Measurements from ENCODE around the gene VWA2.
A peak's percentile ranks its signal among the peaks of the same experiment; 100 is the strongest.

VWA2 gene

DNA sequence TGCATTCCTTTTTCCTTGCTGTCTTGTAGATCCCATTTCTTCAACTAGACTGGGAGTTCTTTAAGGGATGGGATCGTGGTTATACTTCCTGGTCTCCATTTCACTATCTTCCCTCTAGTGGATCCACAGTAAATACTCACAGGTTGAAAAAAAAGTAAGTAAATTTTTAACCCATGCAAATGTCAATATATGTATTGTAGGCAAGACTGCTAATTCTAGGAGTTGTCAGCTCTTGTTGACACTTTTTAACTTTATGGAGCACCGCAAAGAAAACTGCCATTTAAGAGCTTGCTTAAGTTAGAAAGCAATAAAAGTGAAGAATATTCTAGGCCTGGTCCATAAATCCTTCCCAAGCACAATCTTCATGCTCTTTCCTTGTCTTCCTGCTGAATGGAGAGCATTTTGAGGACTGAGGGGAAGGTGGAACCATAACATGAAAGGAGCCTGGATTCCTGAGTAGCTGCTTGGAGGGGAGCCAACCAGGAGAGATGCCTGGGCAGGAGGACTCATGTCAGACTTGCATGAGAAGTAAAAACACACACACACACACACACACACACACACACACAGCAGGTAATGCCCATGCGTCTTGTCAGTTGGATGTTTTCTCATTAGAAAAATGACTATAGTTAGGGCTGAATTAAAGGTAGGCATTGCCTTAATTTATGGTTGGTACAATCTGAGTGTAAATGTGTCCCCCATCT is 32.2 kb downstream of the VWA2 start:
- no peak for DNase-seq
- in situ Hi-C loops (cut with HindIII; ENCODE audit: low pct_ligation_motif_present, low pct_unique_long_range_greater_than_20kb, low sequenced_read_pairs): no loop called here

DNA sequence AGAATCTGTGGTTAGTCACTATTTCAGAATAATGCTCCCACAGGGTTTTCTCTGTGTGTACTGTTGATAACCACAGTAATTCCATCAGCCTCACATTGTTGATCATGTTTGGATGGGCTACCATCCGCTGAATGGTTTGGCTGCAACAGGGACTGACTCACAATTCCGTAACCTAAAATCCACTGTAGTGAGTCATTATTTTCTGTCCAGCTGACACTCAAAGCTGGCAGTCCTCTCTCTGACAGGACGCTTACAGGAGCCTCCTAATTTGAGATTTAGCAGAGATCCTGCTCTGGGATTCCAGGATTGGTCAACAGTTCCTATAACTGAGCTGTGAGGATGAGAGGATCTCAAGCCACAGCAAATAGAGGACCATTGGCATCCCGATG is 32.7 kb downstream of the VWA2 start:
- DNase-seq: peak; percentile 88

DNA sequence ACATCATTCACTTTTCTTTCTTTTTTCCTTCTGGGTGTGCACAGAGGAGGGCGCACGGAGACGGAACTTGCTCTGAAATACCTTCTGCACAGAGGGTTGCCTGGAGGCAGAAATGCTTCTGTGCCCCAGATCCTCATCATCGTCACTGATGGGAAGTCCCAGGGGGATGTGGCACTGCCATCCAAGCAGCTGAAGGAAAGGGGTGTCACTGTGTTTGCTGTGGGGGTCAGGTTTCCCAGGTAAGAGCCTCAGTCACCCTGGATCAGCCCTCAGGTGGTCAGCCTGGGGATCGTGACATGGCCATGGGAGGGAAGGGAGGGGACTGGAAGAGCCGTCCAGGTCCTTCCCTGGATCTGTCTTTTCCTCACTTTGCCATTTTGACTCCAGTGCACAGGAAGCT is 33.6 kb downstream of the VWA2 start:
- no peak for DNase-seq
- in situ Hi-C loops (cut with HindIII; ENCODE audit: low pct_ligation_motif_present, low pct_unique_long_range_greater_than_20kb, low sequenced_read_pairs): no loop called here

More for the DNA sequence above, 32.7 kb downstream of the VWA2 start:
- in situ Hi-C loops (cut with HindIII; ENCODE audit: low pct_ligation_motif_present, low pct_unique_long_range_greater_than_20kb, low sequenced_read_pairs): no loop called here

DNA sequence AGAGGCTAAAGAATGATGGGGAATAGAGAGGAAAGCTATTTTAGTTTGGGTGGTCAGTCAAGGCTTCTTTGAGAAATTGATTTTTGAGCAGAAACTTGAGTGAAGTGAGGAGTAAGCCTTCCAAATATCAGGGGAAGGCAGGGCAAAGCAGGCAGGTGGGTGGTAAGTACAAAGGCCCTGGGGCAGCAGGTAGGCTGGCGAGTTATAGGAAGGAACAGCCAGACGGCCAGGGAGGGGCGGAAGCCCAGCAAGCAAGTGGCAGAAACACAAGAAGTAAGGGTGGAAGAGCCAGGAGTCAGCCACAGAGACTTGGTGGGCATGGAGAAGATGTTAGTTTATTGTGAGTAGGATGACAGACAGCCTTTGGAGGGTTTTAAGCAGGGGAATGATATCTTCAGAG is 34.9 kb downstream of the VWA2 start:
- no peak for DNase-seq
- in situ Hi-C loops (cut with HindIII; ENCODE audit: low pct_ligation_motif_present, low pct_unique_long_range_greater_than_20kb, low sequenced_read_pairs): no loop called here

DNA sequence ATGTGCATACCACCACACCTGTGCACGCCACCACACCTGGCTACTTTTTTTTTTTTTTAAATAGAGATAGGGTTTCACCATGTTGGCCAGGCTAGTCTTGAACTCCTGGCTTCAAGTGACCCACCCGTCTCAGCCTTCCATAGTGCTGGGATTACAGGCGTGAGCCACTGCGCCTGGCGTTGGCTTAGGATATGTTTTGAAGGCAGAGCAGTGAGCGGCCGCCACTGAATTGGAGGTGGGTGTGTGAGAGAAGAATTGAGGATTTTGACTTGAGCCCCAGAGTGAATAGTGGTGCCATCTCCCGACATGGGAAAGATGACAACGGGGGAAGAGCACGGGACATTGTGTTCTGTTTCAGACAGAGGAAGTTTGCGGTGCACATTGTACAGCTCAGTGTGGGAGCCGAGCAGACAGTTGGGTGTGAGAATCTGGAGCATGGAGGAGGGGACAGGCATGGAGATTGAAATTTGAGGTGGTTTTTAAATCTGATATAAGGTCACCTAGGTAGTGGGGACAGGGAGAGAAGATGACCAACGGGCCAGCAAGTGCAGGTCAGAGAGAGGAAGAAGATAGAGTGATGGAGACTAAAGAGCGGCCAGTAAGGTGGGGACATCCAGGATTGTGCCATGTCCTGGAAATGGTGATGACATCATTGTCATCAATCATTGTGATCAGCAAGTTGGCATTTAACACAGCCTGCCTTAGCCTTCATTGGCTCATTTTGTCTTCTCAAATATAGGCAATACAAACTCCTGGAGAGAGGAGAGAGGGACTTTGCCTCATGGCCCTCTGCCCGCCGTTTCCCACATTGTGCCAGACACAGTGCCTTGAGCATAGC is 35.8 kb downstream of the VWA2 start:
- in situ Hi-C loops (cut with HindIII; ENCODE audit: low pct_ligation_motif_present, low pct_unique_long_range_greater_than_20kb, low sequenced_read_pairs): no loop called here
- DNase-seq: no peak

DNA sequence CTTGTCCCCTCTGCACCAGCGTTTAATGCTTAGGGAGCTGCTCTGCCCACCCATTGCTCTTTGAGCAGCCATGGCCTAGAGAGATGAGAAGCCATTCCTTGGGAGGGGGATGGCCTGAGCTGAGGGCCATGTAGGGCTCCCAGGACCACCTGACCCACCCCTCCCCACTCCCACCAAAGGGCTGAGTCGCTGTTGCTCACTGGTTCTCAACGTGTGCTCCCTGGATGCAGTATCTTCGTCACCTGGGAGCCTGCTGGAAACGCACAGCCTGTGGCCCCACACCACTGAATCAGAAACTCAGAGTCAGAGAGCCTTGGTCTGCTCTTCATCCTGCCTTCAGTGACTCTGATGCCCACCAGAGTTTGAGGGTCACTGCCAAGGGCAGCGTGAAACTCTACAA is 37.0 kb downstream of the VWA2 start:
- DNase-seq: no peak
- in situ Hi-C loops (cut with HindIII; ENCODE audit: low pct_ligation_motif_present, low pct_unique_long_range_greater_than_20kb, low sequenced_read_pairs): no loop called here

DNA sequence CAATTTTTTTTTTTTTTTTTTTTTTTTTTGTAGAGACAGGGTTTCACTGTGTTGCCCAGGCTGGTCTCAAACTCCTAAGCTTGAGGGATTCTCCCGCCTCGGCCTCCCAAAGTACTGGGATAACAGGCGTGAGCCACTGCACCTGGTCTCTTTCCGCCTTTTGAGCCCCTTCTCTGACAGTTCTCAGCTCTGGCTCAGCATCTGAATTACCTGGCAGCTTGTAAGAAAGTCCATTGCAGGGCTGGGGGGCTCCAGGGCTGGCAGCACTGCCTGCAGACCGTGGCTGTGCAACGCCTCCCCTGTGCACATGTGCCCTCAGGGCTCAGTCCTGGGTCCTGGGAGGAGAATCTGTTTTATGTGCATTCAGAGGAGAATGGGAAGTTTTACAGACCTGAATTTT is 37.6 kb downstream of the VWA2 start:
- no peak for DNase-seq

DNA sequence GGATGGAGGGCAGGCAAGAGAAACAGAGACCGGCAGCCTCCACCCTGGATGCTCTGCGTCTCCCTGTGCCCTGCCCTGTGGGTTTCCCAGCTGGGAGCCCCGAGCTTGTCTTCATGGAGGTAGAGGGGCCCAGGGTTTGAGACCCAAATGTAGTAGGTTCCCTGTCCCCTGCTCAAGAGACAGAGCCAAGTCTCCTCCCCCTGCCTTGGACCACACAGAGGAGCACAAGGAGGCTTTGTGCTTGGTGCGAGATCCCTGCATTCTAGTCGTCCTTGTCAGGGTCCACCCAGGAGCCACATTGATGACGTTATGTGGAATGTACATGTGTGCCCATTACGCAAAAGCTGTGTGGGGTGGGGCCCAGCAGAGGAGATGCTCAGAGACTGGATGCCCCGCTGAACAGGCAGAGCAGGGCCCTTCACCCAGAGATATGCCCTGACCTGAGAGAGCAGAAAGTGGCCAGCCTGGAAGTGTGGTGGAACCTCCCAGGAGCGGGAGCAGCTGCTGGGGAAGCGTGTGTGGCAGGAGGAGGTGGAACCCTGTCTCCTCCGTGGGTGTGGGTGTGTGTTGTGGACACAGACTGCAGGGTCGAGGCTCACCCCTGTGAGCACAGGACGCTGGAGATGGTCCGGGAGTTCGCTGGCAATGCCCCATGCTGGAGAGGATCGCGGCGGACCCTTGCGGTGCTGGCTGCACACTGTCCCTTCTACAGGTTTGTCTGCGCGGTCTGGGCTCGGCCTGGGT is 39.3 kb downstream of the VWA2 start:
- DNase-seq: no peak
- in situ Hi-C loops (cut with HindIII; ENCODE audit: low pct_ligation_motif_present, low pct_unique_long_range_greater_than_20kb, low sequenced_read_pairs): no loop called here

More for the DNA sequence above, 37.6 kb downstream of the VWA2 start:
- in situ Hi-C loops (cut with HindIII; ENCODE audit: low pct_ligation_motif_present, low pct_unique_long_range_greater_than_20kb, low sequenced_read_pairs): no loop called here

DNA sequence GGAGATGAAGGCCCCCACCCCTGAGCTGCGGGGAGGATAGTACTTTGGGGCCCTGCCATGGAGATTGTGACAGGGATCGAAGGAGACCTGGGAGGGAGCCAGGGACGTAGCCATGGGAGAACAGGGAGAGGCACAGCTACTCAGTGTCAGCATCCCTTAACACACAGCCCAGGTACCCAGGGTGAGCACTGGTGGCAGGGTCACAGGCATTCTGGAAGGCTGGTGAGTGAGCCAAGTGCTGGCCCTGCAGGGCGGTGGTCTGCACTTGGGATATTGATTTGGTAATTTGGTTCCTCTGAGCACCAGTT is 39.8 kb downstream of the VWA2 start:
- in situ Hi-C loops (cut with HindIII; ENCODE audit: low pct_ligation_motif_present, low pct_unique_long_range_greater_than_20kb, low sequenced_read_pairs): no loop called here
- DNase-seq: no peak

DNA sequence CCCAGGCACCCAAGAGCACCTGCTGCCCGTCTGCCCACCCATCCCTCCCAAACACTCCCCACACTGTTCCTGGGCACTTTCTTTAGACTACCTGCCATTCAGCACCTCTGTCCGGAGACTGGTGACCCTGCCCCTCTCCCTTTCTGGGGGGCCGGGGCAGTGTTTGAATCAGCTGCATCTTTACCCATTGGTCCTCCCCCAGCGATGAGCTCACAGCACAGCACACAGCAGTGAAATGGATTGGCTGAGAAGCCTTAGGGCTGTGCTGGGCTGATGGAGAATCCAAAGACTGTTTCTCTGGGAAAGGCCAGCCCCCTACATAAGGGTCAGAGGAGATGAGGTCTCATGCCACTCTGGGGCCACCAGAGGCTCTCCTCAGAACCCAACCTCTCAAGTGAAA is 40.2 kb downstream of the VWA2 start:
- in situ Hi-C loops (cut with HindIII; ENCODE audit: low pct_ligation_motif_present, low pct_unique_long_range_greater_than_20kb, low sequenced_read_pairs): no loop called here

DNA sequence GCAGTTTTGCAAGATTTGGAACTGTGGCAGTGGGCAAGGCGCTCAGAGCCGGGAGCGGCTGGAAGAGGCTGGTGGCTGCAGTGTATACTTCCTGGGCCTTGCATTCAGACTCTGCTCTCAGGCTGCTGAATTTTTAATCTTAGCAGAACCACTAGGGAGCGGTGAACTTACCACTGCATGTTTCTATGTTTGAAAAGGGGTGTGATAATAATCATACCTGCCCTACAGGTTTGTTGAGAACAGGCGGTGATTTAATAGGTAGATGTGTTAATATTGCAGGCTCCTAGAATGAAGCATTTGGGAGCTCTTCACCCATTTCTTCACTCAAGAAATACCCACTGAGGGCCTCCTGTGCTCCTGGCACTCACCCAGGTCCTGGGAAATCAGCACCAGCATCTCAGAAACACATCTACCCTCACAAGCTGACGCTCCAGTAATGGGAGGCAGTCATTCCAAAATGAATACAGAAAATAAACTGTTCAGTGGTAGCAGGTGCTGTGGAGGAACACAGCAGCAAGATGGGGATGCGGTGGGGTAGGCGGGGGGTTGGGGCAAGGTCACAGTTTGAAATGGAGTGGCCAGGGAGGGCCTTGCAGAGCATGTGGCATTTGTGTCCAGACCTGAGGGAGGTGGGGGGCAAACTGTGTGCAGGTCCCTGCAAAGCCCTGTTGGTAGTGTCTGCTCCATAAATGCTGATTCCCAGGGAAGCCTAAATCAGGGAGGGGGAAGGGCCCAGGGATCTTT is 41.0 kb downstream of the VWA2 start:
- no peak for DNase-seq
- in situ Hi-C loops (cut with HindIII; ENCODE audit: low pct_ligation_motif_present, low pct_unique_long_range_greater_than_20kb, low sequenced_read_pairs): no loop called here

More for the DNA sequence above, 40.2 kb downstream of the VWA2 start:
- no peak for DNase-seq

DNA sequence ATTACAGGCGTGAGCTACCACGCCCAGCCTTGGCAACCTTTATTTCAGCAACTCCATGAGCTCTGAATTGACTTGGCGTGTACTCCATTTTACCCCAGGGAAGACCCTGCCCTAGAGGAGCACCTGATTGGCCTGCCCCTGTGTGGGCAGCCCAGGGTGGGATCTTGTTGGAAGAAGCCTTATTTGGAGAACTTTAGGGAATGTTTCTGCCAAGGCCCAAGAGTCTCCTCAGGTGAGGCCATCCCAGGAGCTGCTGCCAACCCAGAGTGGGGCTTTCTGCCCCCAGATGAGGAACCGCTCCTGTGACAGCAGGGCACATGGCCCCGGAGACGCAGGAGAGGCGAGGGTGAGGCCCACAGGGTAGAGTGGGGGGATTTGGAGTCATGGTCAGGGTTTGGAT is 42.0 kb downstream of the VWA2 start:
- in situ Hi-C loops (cut with HindIII; ENCODE audit: low pct_ligation_motif_present, low pct_unique_long_range_greater_than_20kb, low sequenced_read_pairs): no loop called here
- DNase-seq: no peak

DNA sequence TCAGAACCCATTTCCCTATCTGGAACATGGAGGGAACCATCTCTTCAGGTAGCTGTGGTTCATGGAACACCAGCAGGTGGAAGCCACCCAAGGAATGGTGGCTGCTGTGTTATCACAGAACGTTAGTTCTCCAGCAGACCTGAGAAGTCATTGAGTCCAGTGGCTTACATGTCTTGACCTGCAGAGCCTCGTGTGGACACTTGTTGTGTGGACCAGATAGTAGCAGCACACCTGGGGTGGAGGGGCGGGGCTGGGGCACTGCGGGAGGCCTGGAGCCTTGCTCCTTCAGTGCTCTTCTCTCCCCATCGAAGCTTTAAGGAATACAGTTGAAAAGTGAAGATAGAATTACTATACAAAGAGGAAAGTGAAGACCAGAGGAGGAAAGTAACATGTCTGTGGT is 42.4 kb downstream of the VWA2 start:
- in situ Hi-C loops (cut with HindIII; ENCODE audit: low pct_ligation_motif_present, low pct_unique_long_range_greater_than_20kb, low sequenced_read_pairs): no loop called here
- no peak for DNase-seq

DNA sequence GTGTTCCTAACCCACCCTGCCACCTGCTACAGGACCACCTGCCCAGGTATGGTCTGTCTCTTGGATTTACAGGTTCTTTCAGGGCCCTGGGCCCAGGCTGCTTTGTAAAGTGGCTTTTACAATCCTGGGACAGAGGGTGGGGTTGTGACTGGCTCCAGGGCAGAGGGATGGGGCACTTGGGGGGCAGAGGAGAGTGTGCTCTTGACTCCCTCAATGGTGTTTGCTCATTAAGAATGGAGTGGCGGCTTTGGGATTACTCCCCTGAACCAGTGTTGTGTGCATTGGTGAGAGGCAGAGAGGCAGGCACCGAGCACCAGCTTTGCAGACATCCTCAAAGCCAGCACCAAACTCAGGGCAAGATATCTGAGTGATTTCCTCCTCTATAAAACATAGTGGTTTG is 43.5 kb downstream of the VWA2 start:
- no peak for DNase-seq
- in situ Hi-C loops (cut with HindIII; ENCODE audit: low pct_ligation_motif_present, low pct_unique_long_range_greater_than_20kb, low sequenced_read_pairs): no loop called here

DNA sequence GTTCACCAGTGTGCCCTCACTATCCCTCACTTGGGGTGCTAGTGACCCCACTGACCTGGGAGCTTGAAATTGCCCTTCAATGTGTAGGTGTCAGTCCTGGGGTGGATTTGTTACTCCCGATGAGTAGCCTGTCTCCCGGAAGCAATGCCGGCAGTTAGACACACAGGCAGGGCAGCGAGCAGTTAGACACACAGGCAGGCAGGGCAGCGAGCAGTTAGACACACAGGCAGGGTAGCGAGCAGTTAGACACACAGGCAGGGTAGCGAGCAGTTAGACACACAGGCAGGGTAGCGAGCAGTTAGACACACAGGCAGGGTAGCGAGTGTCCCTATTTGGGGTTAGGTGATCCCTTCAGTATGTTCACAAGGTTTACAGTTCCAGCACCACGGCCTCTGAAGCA is 44.0 kb downstream of the VWA2 start:
- no peak for DNase-seq
- in situ Hi-C loops (cut with HindIII; ENCODE audit: low pct_ligation_motif_present, low pct_unique_long_range_greater_than_20kb, low sequenced_read_pairs): no loop called here

DNA sequence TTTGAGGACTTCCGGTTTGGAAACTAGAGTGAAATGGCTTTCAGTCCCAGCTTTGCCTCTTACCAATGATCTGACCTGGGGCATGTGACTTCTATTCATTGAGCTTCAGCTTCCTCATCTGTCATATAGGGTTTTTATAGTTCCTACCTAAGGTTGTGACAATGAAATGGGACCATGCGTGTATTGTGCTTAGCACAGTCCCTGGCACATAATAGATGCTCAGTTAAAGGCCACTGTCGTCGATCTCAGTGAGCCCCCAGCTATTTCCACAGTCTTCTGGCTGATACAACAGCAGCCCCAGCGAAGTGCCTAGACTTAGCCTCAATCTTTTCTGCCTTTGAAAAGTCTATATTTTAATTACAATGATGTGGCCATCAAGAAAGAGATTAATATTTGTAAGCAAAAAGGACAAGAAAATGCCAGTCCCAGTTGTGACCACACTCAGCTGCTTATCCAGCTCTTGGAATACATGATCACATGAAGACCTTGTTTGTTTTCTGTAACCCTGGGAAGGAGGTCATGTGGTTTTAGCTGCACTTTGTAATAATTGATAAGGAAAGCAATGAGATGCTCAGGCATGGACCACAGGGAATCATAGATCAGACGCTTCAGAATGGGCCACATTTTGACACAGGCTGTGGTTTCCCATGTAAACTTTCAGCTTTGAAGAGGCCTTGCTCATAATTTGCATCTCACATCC is 44.6 kb downstream of the VWA2 start:
- in situ Hi-C loops (cut with HindIII; ENCODE audit: low pct_ligation_motif_present, low pct_unique_long_range_greater_than_20kb, low sequenced_read_pairs): no loop called here
- DNase-seq: no peak

DNA sequence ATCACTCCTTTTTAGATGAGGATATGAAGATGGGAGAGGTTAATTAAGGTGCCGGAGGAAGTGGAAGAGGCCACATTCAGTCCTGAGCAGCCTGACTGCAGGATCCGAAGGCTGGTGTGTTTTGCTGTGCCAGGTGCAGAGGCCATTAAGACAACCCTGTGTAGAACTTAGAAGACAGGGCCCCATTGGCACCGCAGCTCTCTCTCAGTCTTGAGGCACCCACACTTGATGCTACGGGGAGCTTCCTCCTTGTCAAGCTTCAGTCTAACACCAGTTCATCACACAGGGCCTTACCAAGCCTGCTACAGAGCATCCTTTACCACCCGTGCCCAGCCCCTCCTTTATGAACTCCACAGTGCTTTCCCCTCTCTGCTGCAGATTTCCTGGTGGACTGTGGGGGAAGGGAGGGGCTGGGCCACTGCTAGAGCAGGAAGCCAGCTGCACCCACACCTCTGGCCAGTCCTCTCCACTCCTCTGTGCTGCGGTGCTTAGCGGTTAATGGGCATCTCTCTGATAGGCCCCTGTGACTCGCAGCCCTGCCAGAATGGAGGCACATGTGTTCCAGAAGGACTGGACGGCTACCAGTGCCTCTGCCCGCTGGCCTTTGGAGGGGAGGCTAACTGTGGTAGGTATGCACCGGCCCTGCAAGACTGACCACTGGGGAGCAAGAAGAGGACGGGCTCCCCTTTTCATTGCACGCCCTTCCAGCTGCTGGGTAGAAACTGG is 45.5 kb downstream of the VWA2 start:
- in situ Hi-C loops (cut with HindIII; ENCODE audit: low pct_ligation_motif_present, low pct_unique_long_range_greater_than_20kb, low sequenced_read_pairs): no loop called here
- DNase-seq: no peak

DNA sequence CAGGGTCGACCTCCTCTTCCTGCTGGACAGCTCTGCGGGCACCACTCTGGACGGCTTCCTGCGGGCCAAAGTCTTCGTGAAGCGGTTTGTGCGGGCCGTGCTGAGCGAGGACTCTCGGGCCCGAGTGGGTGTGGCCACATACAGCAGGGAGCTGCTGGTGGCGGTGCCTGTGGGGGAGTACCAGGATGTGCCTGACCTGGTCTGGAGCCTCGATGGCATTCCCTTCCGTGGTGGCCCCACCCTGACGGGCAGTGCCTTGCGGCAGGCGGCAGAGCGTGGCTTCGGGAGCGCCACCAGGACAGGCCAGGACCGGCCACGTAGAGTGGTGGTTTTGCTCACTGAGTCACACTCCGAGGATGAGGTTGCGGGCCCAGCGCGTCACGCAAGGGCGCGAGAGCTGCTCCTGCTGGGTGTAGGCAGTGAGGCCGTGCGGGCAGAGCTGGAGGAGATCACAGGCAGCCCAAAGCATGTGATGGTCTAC is 46.9 kb downstream of the VWA2 start:
- in situ Hi-C loops (cut with HindIII; ENCODE audit: low pct_ligation_motif_present, low pct_unique_long_range_greater_than_20kb, low sequenced_read_pairs): no loop called here
- no peak for DNase-seq
